Thyroid gland (tissue), 4 donors: ENCODE measurements around the gene MRPL4. TPM values are rescaled to one million over a fixed set of nuclear protein-coding genes. Genes with fewer than 3 reads are reported as not detected.

Experiments
- DNase-seq, 2 donors: peaks; one replicate each; pipeline ENCODE4 v3.0.0-alpha.2; 2019
- H3K27ac ChIP-seq, 3 donors: fragments of 200-600 bp; sonication (generic); 1 replicate in 2 of 3; 2 replicates in 1 of 3; pipeline ENCODE4 v1.5.1; 2016 to 2019; ENCODE audit warnings: mild to moderate bottlenecking in 1 of 3, moderate library complexity in 1 of 3
- H3K27me3 ChIP-seq: fragments of 200-600 bp; sonication (generic); one replicate; pipeline ENCODE4 v1.5.1; 2019
- H3K36me3 ChIP-seq, 2 donors: fragments of 200-600 bp; sonication (generic); one replicate each; pipeline ENCODE4 v1.5.1; 2016 to 2019
- H3K4me1 ChIP-seq, 2 donors: fragments of 200-600 bp; sonication (generic); one replicate each; pipeline ENCODE4 v1.5.1; 2017 to 2019
- H3K4me3 ChIP-seq, 3 donors: fragments of 200-600 bp; sonication (generic); replicated peaks in 1 of 3; 1 replicate in 2 of 3; 2 replicates in 1 of 3; pipeline ENCODE4 v1.5.1; 2016; ENCODE audit warnings: mild to moderate bottlenecking in 1 of 3
- H3K9me3 ChIP-seq: fragments of 200-600 bp; sonication (generic); one replicate; pipeline ENCODE4 v1.5.1; 2017
- CTCF ChIP-seq, 6 experiments: fragments of 200-600 bp in 3 of 6; fragments of 450-650 bp in 3 of 6; sonication (generic) in 3 of 6; IDR thresholded peaks; one replicate each; pipeline ENCODE4 v1.5.1; 2016 to 2019; ENCODE audit warnings: antibody characterized with exemption in 6 of 6, mild to moderate bottlenecking in 2 of 6, inconsistent platforms in 1 of 6, moderate library complexity in 1 of 6
- POLR2A ChIP-seq, 2 donors: fragments of 450-650 bp; IDR thresholded peaks; one replicate each; pipeline ENCODE4 v1.6.1; 2017; ENCODE audit warnings: antibody characterized with exemption in 2 of 2, mild to moderate bottlenecking in 2 of 2, moderate library complexity in 1 of 2
- WGBS, 2 donors: methylation state at CpG; one replicate each; pipeline ENCODE4 v1.1.5; 2017; 5-methylcytosine and 5-hydroxymethylcytosine counted together
- intact Hi-C: fragments of 100-400 bp; cut with DNase I; formaldehyde crosslinking; loops from one replicate; pipeline ENCODE4 v1.15.1; 2023
- total RNA-seq, 4 donors: library from RNA; depleted of rRNA; stranded (reverse); fragments of >200 nt; gene quantifications; one replicate each; pipeline ENCODE4 v1.2.3, GENCODE V29; 2016

The MRPL4 gene
- total RNA-seq, 4 donors from 2014 or later: 36.1 to 81.7 (median 54.9) TPM

GRCh38 chr19:10228920-10229319 is 23.1 kb upstream of the MRPL4 start:
- TF ChIP-seq CTCF (IDR thresholded peaks at IDR 0.05) (peak in 4 of 6 experiments; percentile 8 to 40 (median 28)), POLR2A (IDR thresholded peaks at IDR 0.05) (no peak)
- Histone ChIP-seq H3K9me3 (no peaks in the 10 kb centered on the region), H3K27ac (no peak overlapping the region), H3K27me3 (no peaks in the 10 kb centered on the region), H3K4me1 (peaks cover 12 to 19% of the 10 kb centered on the region in 2 donors), H3K36me3 (no peaks in the 10 kb centered on the region), H3K4me3 (no peak overlapping the region)
- 57 to 69% methylated on average over 2 of the region's 2 CpGs for WGBS, 2 donors
- DNase-seq: no peak
- intact Hi-C loops: no loop called here

- no peaks in the 10 kb centered on the region for H3K36me3 ChIP-seq
- H3K4me3 ChIP-seq: peak overlapping the region; percentile 40 to 87 (median 47)
- intact Hi-C loops: no loop called here
- peak overlapping the region; percentile 59 to 82 (median 76) for H3K27ac ChIP-seq
- no peaks in the 10 kb centered on the region for H3K27me3 ChIP-seq
- H3K4me1 ChIP-seq: peaks cover 12 to 19% of the 10 kb centered on the region in 2 donors
- DNase-seq: peak; percentile 39 to 46
- 0 to 2% methylated on average over 1 to 12 of the region's 70 CpGs for WGBS, 2 donors
- no peak for TF ChIP-seq CTCF (IDR thresholded peaks at IDR 0.05)
- TF ChIP-seq POLR2A (IDR thresholded peaks at IDR 0.05): no peak
- H3K9me3 ChIP-seq: no peaks in the 10 kb centered on the region
Measured at GRCh38 chr19:10230173-10230860, 21.7 kb upstream of the MRPL4 start.

- H3K9me3 ChIP-seq: no peaks in the 10 kb centered on the region
- H3K27me3 ChIP-seq: no peaks in the 10 kb centered on the region
- peaks cover 12 to 19% of the 10 kb centered on the region in 2 donors for H3K4me1 ChIP-seq
- DNase-seq: peak; percentile 68 to 69
- H3K4me3 ChIP-seq: peak within 1 kb of the TSS; percentile 40 to 87 (median 47)
- 0 to 1% methylated on average over 4 to 28 of the region's 73 CpGs for WGBS, 2 donors
- no peaks in the 10 kb centered on the region for H3K36me3 ChIP-seq
- no peak for TF ChIP-seq CTCF (IDR thresholded peaks at IDR 0.05)
- peak in 1 of 2 donors; percentile 5 for TF ChIP-seq POLR2A (IDR thresholded peaks at IDR 0.05)
- H3K27ac ChIP-seq: peak within 1 kb of the TSS; percentile 59 to 82 (median 76)
- intact Hi-C loops: no loop called here
Measured at GRCh38 chr19:10230861-10231611, 21.0 kb upstream of the MRPL4 start, which contains the start of gene S1PR2. TSS of gene S1PR2 (minus strand) at chr19:10231331. CDS start at chr19:10224905, 6,426 bp downstream.

GRCh38 chr19:10231612-10232228 is 20.3 kb upstream of the MRPL4 start:
- peaks cover 12 to 16% of the 10 kb centered on the region in 2 donors for H3K4me1 ChIP-seq
- no peaks in the 10 kb centered on the region for H3K9me3 ChIP-seq
- no peaks in the 10 kb centered on the region for H3K27me3 ChIP-seq
- 70 to 74% methylated on average over 8 of the region's 8 CpGs for WGBS, 2 donors
- no peaks in the 10 kb centered on the region for H3K36me3 ChIP-seq
- TF ChIP-seq POLR2A (IDR thresholded peaks at IDR 0.05) (no peak), CTCF (IDR thresholded peaks at IDR 0.05) (no peak)
- intact Hi-C loops: no loop called here
- DNase-seq: no peak
- H3K4me3 ChIP-seq: peak overlapping the region in 1 of 3 donors; percentile 87
- H3K27ac ChIP-seq: peak overlapping the region in 2 of 3 donors; percentile 76 to 82
